HepG2 (cell line): ENCODE measurements around the gene SMURF2. TPM values are rescaled to one million over a fixed set of nuclear protein-coding genes. Genes with fewer than 3 reads are reported as not detected.
A peak's percentile ranks its signal among the peaks of the same experiment; 100 is the strongest.

Source experiments
- AGO2 ChIP-seq: fragments of 200-400 bp; formaldehyde crosslinking; optimal IDR thresholded peaks from 2 replicates; pipeline ENCODE3; 2017; ENCODE audit warnings: mild to moderate bottlenecking, low read depth, low read length, moderate library complexity
- ARID3A ChIP-seq: IDR thresholded peaks from 2 replicates; pipeline ENCODE4 v1.6.1; 2012; ENCODE audit warnings: low read depth, low read length, improper control_type of control experiment
- ARNT2 ChIP-seq: sonication (generic); formaldehyde crosslinking; IDR thresholded peaks from 2 replicates; pipeline ENCODE4 v1.8.0; 2022; ENCODE audit warnings: mild to moderate bottlenecking, low read depth, missing genetic modification reagents, moderate library complexity
- CBFB ChIP-seq: sonication (generic); formaldehyde crosslinking; IDR thresholded peaks from 2 replicates; pipeline ENCODE4 v1.4.0; 2020; ENCODE audit warnings: missing genetic modification reagents
- ETV5 ChIP-seq: IDR thresholded peaks from 2 replicates; pipeline ENCODE4 v1.6.1; 2018; ENCODE audit warnings: missing biosample characterization, missing genetic modification reagents, inconsistent platforms, borderline replicate concordance
- GABPA ChIP-seq, 2 experiments: IDR thresholded peaks; 2 replicates each; pipeline ENCODE4 v1.6.1; 2011 to 2016; ENCODE audit warnings: low read depth in 2 of 2, low read length in 1 of 2, missing biosample characterization in 1 of 2, missing genetic modification characterization in 1 of 2
- GLMP ChIP-seq: sonication (generic); formaldehyde crosslinking; IDR thresholded peaks from 2 replicates; pipeline ENCODE4 v1.9.0; 2021; ENCODE audit warnings: missing genetic modification reagents, mild to moderate bottlenecking, borderline replicate concordance
- KAT2B ChIP-seq: fragments of 150-350 bp; IDR thresholded peaks from 2 replicates; pipeline ENCODE4 v1.6.1; 2014; ENCODE audit warnings: low read depth, low read length, borderline replicate concordance
- MBD4 ChIP-seq: IDR thresholded peaks from 2 replicates; pipeline ENCODE4 v1.6.1; 2012; ENCODE audit warnings: low read length, inconsistent platforms, borderline replicate concordance
- NFYB ChIP-seq: sonication (generic); formaldehyde crosslinking; IDR thresholded peaks from 2 replicates; pipeline ENCODE4 v1.4.0; 2020; ENCODE audit warnings: missing genetic modification reagents
- PAX8 ChIP-seq: sonication (generic); formaldehyde crosslinking; IDR thresholded peaks from 2 replicates; pipeline ENCODE4 v1.8.0; 2022; ENCODE audit warnings: mild to moderate bottlenecking, missing genetic modification reagents, borderline replicate concordance
- PCBP1 ChIP-seq: fragments of 200-400 bp; formaldehyde crosslinking; IDR thresholded peaks from 2 replicates; pipeline ENCODE4 v1.6.1; 2017; ENCODE audit warnings: mild to moderate bottlenecking, low read depth, low read length, borderline replicate concordance
- SIX1 ChIP-seq: sonication (generic); formaldehyde crosslinking; IDR thresholded peaks from 2 replicates; pipeline ENCODE4 v1.4.0; 2020; ENCODE audit warnings: missing genetic modification reagents, borderline replicate concordance
- SOX5 ChIP-seq: IDR thresholded peaks from 2 replicates; pipeline ENCODE4 v1.6.1; 2016; ENCODE audit warnings: borderline replicate concordance
- TFDP1 ChIP-seq: IDR thresholded peaks from 2 replicates; pipeline ENCODE4 v1.6.1; 2016; ENCODE audit warnings: missing compliant biosample characterization, missing genetic modification reagents, borderline replicate concordance
- ZBTB38 ChIP-seq: sonication (generic); formaldehyde crosslinking; IDR thresholded peaks from 2 replicates; pipeline ENCODE4 v1.5.1; 2020; ENCODE audit warnings: mild to moderate bottlenecking, missing genetic modification reagents
- ZEB1 ChIP-seq: IDR thresholded peaks from 2 replicates; pipeline ENCODE4 v1.6.1; 2012; ENCODE audit warnings: mild to moderate bottlenecking, low read depth, inconsistent platforms; ENCODE audit not compliant: insufficient replicate concordance
- ZFAT ChIP-seq: sonication (generic); formaldehyde crosslinking; conservative IDR thresholded peaks from 2 replicates; pipeline ENCODE4 v1.8.1; 2023; ENCODE audit warnings: missing genetic modification reagents, inconsistent platforms
- ZIK1 ChIP-seq: sonication (generic); formaldehyde crosslinking; IDR thresholded peaks from 2 replicates; pipeline ENCODE4 v1.5.0; 2020; ENCODE audit warnings: mild to moderate bottlenecking, low read depth, missing genetic modification reagents, borderline replicate concordance
- ZNF510 ChIP-seq: sonication (generic); formaldehyde crosslinking; IDR thresholded peaks from 2 replicates; pipeline ENCODE4 v1.4.0; 2020; ENCODE audit warnings: low read depth, mild to moderate bottlenecking, missing genetic modification reagents
- ZNF83 ChIP-seq: sonication (generic); formaldehyde crosslinking; IDR thresholded peaks from 2 replicates; pipeline ENCODE4 v1.4.0; 2020; ENCODE audit warnings: missing genetic modification reagents, mild to moderate bottlenecking, borderline replicate concordance
- polyA plus RNA-seq, 8 experiments: library from polyadenylated mRNA; depleted of rRNA in 3 of 8; stranded (reverse) in 7 of 8; unstranded in 1 of 8; fragments of >200 nt; fragmentation: Illumina TruSeq in 4 of 8; extraction: Trizol in 4 of 8; gene quantifications; 2 replicates each; pipeline versions ENCODE4 v1.2.1 to v1.2.3, GENCODE V29; 2011 to 2016; ENCODE audit warnings: low read depth in 4 of 8, missing spikeins in 1 of 8, mixed read lengths in 1 of 8; ENCODE audit not compliant: insufficient read depth in 1 of 8
- total RNA-seq, 5 experiments: library from RNA; depleted of rRNA; stranded (reverse); fragments of >200 nt; fragmentation: Illumina TruSeq; extraction: Trizol; gene quantifications; 2 replicates each; pipeline ENCODE4 v1.2.3, GENCODE V29; 2016; ENCODE audit warnings: low read depth in 1 of 5
- TF ChIP-seq, protein P1 (sequence below): IDR thresholded peaks from 2 replicates; pipeline ENCODE4 v1.6.1; 2012; ENCODE audit warnings: inconsistent platforms
- TF ChIP-seq, protein P2 (sequence below): sonication (generic); formaldehyde crosslinking; IDR thresholded peaks from 2 replicates; pipeline ENCODE4 v1.4.0; 2020; ENCODE audit warnings: mild to moderate bottlenecking, low read depth, missing genetic modification reagents
- TF ChIP-seq, protein P3 (sequence below): sonication (generic); formaldehyde crosslinking; IDR thresholded peaks from 2 replicates; pipeline ENCODE4 v1.5.1; 2020; ENCODE audit warnings: missing genetic modification reagents, mild to moderate bottlenecking, borderline replicate concordance

The SMURF2 gene
- total and polyA plus RNA-seq, 2 of the 13 experiments (the other 11 are each of a cell fraction or from before 2014, with no cell fraction given): 14.9 to 24.3 TPM

GRCh38 chr17:64707050-64707591, 45.0 kb upstream of the SMURF2 start (continued):
- TF ChIP-seq GLMP (CRISPR knock-in tag): no peak
- no peak for TF ChIP-seq ZBTB38
- no peak for TF ChIP-seq PCBP1
- TF ChIP-seq MBD4: no peak
- no peak for TF ChIP-seq ZEB1
- TF ChIP-seq PAX8: no peak
- TF ChIP-seq, protein P1, sequence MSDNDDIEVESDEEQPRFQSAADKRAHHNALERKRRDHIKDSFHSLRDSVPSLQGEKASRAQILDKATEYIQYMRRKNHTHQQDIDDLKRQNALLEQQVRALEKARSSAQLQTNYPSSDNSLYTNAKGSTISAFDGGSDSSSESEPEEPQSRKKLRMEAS: 0 out of 2 replicates have a peak, but pooled peaks have one; percentile 37
- TF ChIP-seq ARNT2 (CRISPR knock-in tag): no peak
- TF ChIP-seq KAT2B: no peak
- TF ChIP-seq SIX1 (CRISPR knock-in tag): no peak
- TF ChIP-seq, protein P2, sequence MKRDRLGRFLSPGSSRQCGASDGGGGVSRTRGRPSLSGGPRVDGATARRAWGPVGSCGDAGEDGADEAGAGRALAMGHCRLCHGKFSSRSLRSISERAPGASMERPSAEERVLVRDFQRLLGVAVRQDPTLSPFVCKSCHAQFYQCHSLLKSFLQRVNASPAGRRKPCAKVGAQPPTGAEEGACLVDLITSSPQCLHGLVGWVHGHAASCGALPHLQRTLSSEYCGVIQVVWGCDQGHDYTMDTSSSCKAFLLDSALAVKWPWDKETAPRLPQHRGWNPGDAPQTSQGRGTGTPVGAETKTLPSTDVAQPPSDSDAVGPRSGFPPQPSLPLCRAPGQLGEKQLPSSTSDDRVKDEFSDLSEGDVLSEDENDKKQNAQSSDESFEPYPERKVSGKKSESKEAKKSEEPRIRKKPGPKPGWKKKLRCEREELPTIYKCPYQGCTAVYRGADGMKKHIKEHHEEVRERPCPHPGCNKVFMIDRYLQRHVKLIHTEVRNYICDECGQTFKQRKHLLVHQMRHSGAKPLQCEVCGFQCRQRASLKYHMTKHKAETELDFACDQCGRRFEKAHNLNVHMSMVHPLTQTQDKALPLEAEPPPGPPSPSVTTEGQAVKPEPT: no peak
- TF ChIP-seq GABPA (IDR thresholded peaks at IDR 0.05; ENCODE audit: low read depth, low read length): no peak
- TF ChIP-seq GABPA (CRISPR knock-in tag; IDR thresholded peaks at IDR 0.05; ENCODE audit: low read depth): 0 out of 2 replicates have a peak, but pooled peaks have one; percentile 42
- TF ChIP-seq TFDP1: peak; percentile 12; the same call in 1 of the 2 replicates
- no peak for TF ChIP-seq ZIK1 (CRISPR knock-in tag)
- TF ChIP-seq AGO2: no peak
- TF ChIP-seq ZNF83 (CRISPR knock-in tag): no peak
- TF ChIP-seq ARID3A: no peak
- TF ChIP-seq ZFAT (CRISPR knock-in tag): no peak
- TF ChIP-seq ETV5: peak; percentile 73; the same call in 1 of the 2 replicates
- TF ChIP-seq CBFB (CRISPR knock-in tag): no peak
- TF ChIP-seq ZNF510 (CRISPR knock-in tag): no peak
- no peak for TF ChIP-seq NFYB
- no peak for TF ChIP-seq SOX5 (CRISPR knock-in tag)
- TF ChIP-seq, protein P3, sequence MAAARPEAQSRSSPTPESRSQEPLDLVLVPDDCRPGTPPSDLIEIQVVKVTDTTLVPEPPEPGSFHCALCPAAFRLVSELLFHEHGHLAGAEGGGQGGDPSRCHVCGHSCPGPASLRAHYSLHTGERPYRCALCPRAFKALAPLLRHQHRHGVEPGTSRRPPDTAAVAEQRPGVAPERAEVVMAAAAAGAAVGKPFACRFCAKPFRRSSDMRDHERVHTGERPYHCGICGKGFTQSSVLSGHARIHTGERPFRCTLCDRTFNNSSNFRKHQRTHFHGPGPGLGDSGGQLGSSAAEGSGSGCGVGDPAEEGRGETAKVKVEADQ: no peak
